Right lobe of liver (tissue), 4 donors: ENCODE measurements around the gene RBM8A.

Source experiments
- CTCF ChIP-seq, 4 donors: fragments of 200-600 bp in 3 of 4; fragments of 450-650 bp in 1 of 4; IDR thresholded peaks; one replicate each; pipeline versions ENCODE4 v1.5.1 to v1.8.0; 2016 to 2022; ENCODE audit warnings: antibody characterized with exemption in 4 of 4, mild to moderate bottlenecking in 2 of 4
- POLR2A ChIP-seq: fragments of 450-650 bp; IDR thresholded peaks from one replicate; pipeline ENCODE4 v1.6.1; 2017; ENCODE audit warnings: antibody characterized with exemption, mild to moderate bottlenecking
- donor health status: DM: no; HTN: no; CAD: no.
- donor health status: DM: no; HTN: no; CAD: no.
- donor health status: DM: no; HTN: yes; CAD: no.

- TF ChIP-seq CTCF (IDR thresholded peaks at IDR 0.05) (no peak), POLR2A (no peak)
These were observed 9.7 kb downstream of the RBM8A start for GRCh38 chr1:145917595-145917994.
